Epithelial cell of esophagus (primary cell): Measurements from ENCODE around the gene MEGF8.

Source experiments
- DNase-seq: peaks from one replicate; pipeline ENCODE4 v3.0.0; 2010; ENCODE audit warnings: low read depth
- H3K4me3 ChIP-seq: 2 replicates; pipeline ENCODE4 v1.5.1; 2011; ENCODE audit warnings: mild to moderate bottlenecking, low read length, control low read depth
- TF ChIP-seq, protein P1 (sequence below): IDR thresholded peaks from 2 replicates; pipeline ENCODE4 v1.5.1; 2011; ENCODE audit warnings: low read depth, mild to moderate bottlenecking, low read length, control low read depth, inconsistent platforms; ENCODE audit not compliant: insufficient read depth; ENCODE audit errors: missing control alignments

The MEGF8 gene

DNA sequence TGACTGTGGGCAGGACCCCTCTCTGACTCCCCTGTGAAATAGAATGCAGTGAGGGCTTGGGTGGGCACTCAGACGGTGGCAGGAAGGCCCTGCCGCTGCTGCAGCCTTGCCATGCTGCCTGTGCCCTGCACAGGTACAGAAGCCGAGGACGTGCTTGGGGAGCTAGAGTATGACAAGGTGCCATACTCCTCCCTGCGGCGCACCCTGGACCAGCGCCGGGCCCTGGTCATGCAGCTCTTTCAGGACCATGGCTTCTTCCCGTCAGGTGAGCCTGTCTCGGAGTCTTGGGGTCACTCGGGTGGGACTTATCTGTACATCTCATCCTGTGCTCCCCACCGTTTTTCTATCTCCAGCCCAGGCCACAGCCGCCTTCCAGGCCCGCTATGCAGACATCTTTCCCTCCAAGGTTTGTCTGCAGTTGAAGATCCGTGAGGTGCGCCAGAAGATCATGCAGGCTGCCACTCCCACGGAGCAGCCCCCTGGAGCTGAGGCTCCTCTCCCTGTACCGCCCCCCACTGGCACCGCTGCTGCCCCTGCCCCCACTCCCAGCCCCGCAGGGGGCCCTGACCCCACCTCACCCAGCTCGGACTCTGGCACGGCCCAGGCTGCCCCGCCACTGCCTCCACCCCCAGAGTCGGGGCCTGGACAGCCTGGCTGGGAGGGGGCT, 30.8 kb upstream of the MEGF8 start:
- TF ChIP-seq, protein P1, sequence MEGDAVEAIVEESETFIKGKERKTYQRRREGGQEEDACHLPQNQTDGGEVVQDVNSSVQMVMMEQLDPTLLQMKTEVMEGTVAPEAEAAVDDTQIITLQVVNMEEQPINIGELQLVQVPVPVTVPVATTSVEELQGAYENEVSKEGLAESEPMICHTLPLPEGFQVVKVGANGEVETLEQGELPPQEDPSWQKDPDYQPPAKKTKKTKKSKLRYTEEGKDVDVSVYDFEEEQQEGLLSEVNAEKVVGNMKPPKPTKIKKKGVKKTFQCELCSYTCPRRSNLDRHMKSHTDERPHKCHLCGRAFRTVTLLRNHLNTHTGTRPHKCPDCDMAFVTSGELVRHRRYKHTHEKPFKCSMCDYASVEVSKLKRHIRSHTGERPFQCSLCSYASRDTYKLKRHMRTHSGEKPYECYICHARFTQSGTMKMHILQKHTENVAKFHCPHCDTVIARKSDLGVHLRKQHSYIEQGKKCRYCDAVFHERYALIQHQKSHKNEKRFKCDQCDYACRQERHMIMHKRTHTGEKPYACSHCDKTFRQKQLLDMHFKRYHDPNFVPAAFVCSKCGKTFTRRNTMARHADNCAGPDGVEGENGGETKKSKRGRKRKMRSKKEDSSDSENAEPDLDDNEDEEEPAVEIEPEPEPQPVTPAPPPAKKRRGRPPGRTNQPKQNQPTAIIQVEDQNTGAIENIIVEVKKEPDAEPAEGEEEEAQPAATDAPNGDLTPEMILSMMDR: no peak
- no peak for DNase-seq
- H3K4me3 ChIP-seq: no peak overlapping the region

DNA sequence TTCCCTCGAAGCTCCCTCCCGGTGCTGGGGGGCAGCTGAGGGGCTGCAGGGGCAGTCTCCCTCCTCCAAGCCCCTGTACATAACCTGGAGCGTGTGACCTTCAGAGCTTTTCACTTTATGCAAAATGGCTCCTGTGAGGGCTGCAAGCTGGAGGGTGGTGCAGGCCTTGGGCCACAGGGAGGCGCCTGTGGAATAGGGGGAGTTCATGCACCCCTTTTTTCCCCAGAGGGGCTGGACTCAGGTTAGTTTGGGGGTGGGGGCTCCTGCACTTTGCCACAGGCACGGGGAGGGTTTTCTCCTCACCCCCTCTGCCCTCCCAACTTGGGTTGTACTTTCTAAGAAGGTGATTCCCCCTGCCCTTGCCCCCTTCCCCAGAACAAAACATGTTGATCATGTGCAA, 30.1 kb upstream of the MEGF8 start:
- DNase-seq: no peak
- no peak overlapping the region for H3K4me3 ChIP-seq
- TF ChIP-seq, protein P1: no peak

DNA sequence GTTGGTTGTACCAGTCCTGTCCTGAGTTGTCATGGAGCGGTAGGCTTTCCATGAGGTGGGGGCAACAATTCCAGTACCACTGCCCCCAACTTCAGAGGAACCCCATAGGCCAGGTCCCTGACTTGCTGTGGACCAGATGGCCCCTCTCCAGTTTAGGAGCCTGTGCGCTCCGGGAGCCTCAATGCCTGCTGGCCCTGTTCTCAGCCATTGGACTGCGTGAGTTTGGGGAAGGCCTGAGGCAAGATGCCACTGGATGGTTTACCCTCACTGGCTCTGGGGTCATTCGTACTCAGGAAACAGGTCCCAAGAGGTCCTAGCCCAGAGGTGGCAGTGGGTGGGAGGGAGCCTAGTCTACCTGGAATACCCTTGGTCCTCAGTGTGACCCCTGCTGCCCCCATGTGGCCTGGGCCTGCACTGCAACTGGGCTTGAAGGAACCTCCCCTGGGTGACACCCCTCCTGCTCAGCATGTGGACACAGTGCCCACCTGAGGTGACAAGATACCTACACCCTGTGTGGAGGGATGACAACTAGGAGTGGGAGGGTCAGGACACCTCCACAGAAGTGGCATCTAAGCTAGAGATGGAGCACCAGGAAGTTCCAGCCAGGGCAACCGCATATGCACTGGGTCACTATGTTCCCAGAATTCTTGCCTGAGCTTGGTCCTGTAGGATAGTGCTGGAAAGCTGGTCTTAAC, 29.5 kb upstream of the MEGF8 start:
- DNase-seq: peak; percentile 72
- TF ChIP-seq, protein P1: peak; percentile 98
- no peak overlapping the region for H3K4me3 ChIP-seq

DNA sequence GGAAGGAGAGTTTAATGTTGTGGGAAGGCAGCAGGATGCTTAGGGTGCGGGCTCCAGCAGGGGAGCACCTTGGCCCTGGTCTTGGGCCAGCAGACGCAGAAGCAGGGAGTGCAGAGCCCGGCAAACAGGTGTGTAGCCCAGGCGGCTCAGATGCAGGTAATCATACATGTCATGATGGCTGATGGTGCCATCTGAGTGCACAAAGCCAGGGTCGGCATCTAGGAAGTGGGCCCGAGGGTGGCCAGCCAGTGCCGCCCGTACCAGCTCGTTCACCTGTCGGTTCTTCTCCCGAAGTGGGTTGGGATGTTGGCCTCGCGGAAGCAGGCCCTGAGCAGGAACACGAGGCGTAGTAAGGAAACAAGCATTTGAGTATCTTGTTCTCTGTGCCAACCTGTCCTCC, 28.4 kb upstream of the MEGF8 start:
- no peak for DNase-seq
- no peak overlapping the region for H3K4me3 ChIP-seq
- TF ChIP-seq, protein P1: no peak

DNA sequence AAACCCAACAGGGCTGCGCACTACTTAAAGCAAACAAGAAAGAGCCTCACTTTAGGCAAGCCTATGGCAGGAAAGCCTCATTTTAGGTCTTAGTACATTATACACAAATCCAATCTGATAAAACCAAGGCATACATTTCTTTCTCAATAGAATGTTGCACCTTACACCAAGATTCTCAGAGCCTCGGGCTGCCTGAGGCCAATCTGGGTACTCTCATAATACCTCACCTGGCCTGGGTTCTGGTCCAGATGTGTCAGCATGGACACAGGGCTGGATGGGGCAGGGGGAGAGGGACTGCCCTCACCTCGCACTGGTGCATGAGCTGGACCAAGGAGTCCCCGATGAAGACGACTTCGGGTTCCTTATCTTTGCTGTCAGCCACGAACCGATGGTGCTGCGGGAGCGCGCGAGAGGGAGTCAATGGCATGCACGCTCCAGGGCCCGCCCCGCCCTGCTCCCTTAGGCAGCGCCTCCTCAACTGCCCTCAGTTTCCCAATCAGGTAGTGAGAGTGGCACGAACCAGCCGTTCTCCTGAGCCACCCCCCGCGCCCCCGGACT, 23.7 kb upstream of the MEGF8 start, which contains the start of gene PRR19:
PRR19 (plus strand) TSS at position 487 of the 558 bp plus-strand sequence. CDS start 7,453 bp downstream, outside the sequence.
- peak; percentile 42 for DNase-seq
- TF ChIP-seq, protein P1: no peak

DNA sequence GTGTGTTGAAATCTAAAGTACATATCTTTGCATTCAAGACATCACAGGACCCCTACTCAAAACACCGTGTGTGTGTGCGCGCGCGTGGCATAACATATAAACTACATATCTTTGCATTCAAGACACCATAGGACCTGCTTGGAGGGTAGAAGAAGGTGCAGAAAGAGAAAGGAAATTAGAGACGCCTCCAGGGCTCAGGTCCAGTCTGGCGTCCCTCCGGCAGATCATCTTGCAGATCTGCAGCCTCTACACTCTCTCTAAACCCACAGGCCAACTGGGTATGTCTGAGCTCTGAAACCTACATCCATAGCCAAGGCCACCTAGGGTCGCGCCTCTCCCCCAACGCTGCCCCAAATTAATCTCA, 22.4 kb upstream of the MEGF8 start:
- TF ChIP-seq, protein P1: no peak
- DNase-seq: no peak
- H3K4me3 ChIP-seq: peak overlapping the region; percentile 61

More for the DNA sequence above, 23.7 kb upstream of the MEGF8 start, which contains the start of gene PRR19:
- H3K4me3 ChIP-seq: peak within 1 kb of the TSS; percentile 61
